Skeletal muscle satellite cell (primary cell): ENCODE measurements around the gene CARM1.

Source experiments
- H3K27me3 ChIP-seq: 2 replicates; pipeline ENCODE4 v1.7.0; 2013; ENCODE audit warnings: low read length; ENCODE audit not compliant: control insufficient read depth, insufficient read depth
- H3K36me3 ChIP-seq: 2 replicates; pipeline ENCODE4 v1.7.0; 2013; ENCODE audit warnings: mild to moderate bottlenecking, control low read depth, low read length; ENCODE audit not compliant: insufficient read depth
- H3K4me1 ChIP-seq: 2 replicates; pipeline ENCODE4 v1.7.0; 2013; ENCODE audit warnings: low read length; ENCODE audit not compliant: control insufficient read depth, insufficient read depth
- H3K4me2 ChIP-seq: 2 replicates; pipeline ENCODE4 v1.7.0; 2013; ENCODE audit warnings: mild to moderate bottlenecking, low read length
- H3K4me3 ChIP-seq: 2 replicates; pipeline ENCODE4 v1.7.0; 2013; ENCODE audit warnings: low read length
- H3K9ac ChIP-seq: 2 replicates; pipeline ENCODE4 v1.7.0; 2013; ENCODE audit warnings: mild to moderate bottlenecking, low read depth, low read length, moderate library complexity
- H3K9me3 ChIP-seq: replicated peaks from 2 replicates; pipeline ENCODE4 v1.7.0; 2013; ENCODE audit warnings: mild to moderate bottlenecking, control low read depth, low read length

The CARM1 gene

GRCh38 chr19:10882108-10882457, 10.7 kb downstream of the CARM1 start:
- peaks cover 26% of the 10 kb centered on the region for H3K4me1 ChIP-seq

GRCh38 chr19:10884274-10884673, 12.9 kb downstream of the CARM1 start:
- Histone ChIP-seq H3K36me3 (no peaks in the 10 kb centered on the region), H3K4me3 (no peak overlapping the region), H3K4me2 (peak overlapping the region; percentile 37), H3K9ac (peak overlapping the region; percentile 10), H3K27me3 (no peaks in the 10 kb centered on the region), H3K9me3 (no peaks in the 10 kb centered on the region), H3K4me1 (peaks cover 28% of the 10 kb centered on the region)

More at GRCh38 chr19:10882108-10882457, 10.7 kb downstream of the CARM1 start:
- Histone ChIP-seq H3K9ac (no peak overlapping the region), H3K4me3 (no peak overlapping the region), H3K9me3 (no peaks in the 10 kb centered on the region), H3K4me2 (no peak overlapping the region), H3K27me3 (no peaks in the 10 kb centered on the region), H3K36me3 (no peaks in the 10 kb centered on the region)

GRCh38 chr19:10885201-10886169, 14.1 kb downstream of the CARM1 start:
- Histone ChIP-seq H3K4me1 (peaks cover 28% of the 10 kb centered on the region), H3K9me3 (no peaks in the 10 kb centered on the region), H3K27me3 (no peaks in the 10 kb centered on the region), H3K4me2 (no peak overlapping the region), H3K9ac (no peak overlapping the region), H3K4me3 (no peak overlapping the region), H3K36me3 (no peaks in the 10 kb centered on the region)

- H3K4me2 ChIP-seq, result no peak overlapping the region
- no peaks in the 10 kb centered on the region for H3K9me3 ChIP-seq
- no peak overlapping the region for H3K9ac ChIP-seq
- no peaks in the 10 kb centered on the region for H3K36me3 ChIP-seq
- H3K4me1 ChIP-seq, result peaks cover 35% of the 10 kb centered on the region
- no peak overlapping the region for H3K4me3 ChIP-seq
- no peaks in the 10 kb centered on the region for H3K27me3 ChIP-seq
These were observed 16.4 kb downstream of the CARM1 start for GRCh38 chr19:10887616-10888367.

GRCh38 chr19:10888421-10888866, 17.1 kb downstream of the CARM1 start:
- H3K4me2 ChIP-seq, result no peak overlapping the region
- no peak overlapping the region for H3K9ac ChIP-seq
- H3K4me3 ChIP-seq, result no peak overlapping the region
- H3K9me3 ChIP-seq, result no peaks in the 10 kb centered on the region
- no peaks in the 10 kb centered on the region for H3K36me3 ChIP-seq
- H3K27me3 ChIP-seq, result no peaks in the 10 kb centered on the region
- peaks cover 35% of the 10 kb centered on the region for H3K4me1 ChIP-seq

- Histone ChIP-seq H3K4me2 (no peak overlapping the region), H3K9me3 (no peaks in the 10 kb centered on the region), H3K4me1 (peaks cover 34% of the 10 kb centered on the region), H3K9ac (no peak overlapping the region), H3K4me3 (no peak overlapping the region), H3K27me3 (no peaks in the 10 kb centered on the region), H3K36me3 (no peaks in the 10 kb centered on the region)
These were observed 18.5 kb downstream of the CARM1 start for GRCh38 chr19:10889880-10890279.

GRCh38 chr19:10891405-10892086, 20.2 kb downstream of the CARM1 start:
- H3K4me2 ChIP-seq, result no peak overlapping the region
- H3K36me3 ChIP-seq, result no peaks in the 10 kb centered on the region
- no peaks in the 10 kb centered on the region for H3K9me3 ChIP-seq
- H3K4me1 ChIP-seq, result peaks cover 28% of the 10 kb centered on the region
- no peak overlapping the region for H3K4me3 ChIP-seq
- no peaks in the 10 kb centered on the region for H3K27me3 ChIP-seq
- no peak overlapping the region for H3K9ac ChIP-seq

GRCh38 chr19:10892256-10892655, 20.9 kb downstream of the CARM1 start:
- Histone ChIP-seq H3K36me3 (no peaks in the 10 kb centered on the region), H3K4me2 (peak overlapping the region; percentile 8), H3K4me3 (no peak overlapping the region), H3K9me3 (no peaks in the 10 kb centered on the region), H3K9ac (no peak overlapping the region), H3K27me3 (no peaks in the 10 kb centered on the region), H3K4me1 (peaks cover 32% of the 10 kb centered on the region)

- Histone ChIP-seq H3K9me3 (no peaks in the 10 kb centered on the region), H3K4me3 (no peak overlapping the region), H3K4me1 (peaks cover 44% of the 10 kb centered on the region), H3K27me3 (no peaks in the 10 kb centered on the region), H3K36me3 (no peaks in the 10 kb centered on the region), H3K9ac (no peak overlapping the region), H3K4me2 (no peak overlapping the region)
These were observed 23.5 kb downstream of the CARM1 start for GRCh38 chr19:10894911-10895213.

- no peak overlapping the region for H3K4me2 ChIP-seq
- H3K4me1 ChIP-seq, result peaks cover 44% of the 10 kb centered on the region
- H3K27me3 ChIP-seq, result no peaks in the 10 kb centered on the region
- no peak overlapping the region for H3K4me3 ChIP-seq
- no peaks in the 10 kb centered on the region for H3K9me3 ChIP-seq
- H3K36me3 ChIP-seq, result no peaks in the 10 kb centered on the region
- no peak overlapping the region for H3K9ac ChIP-seq
These were observed 24.0 kb downstream of the CARM1 start for GRCh38 chr19:10895363-10895762.

GRCh38 chr19:10895920-10896319, 24.6 kb downstream of the CARM1 start:
- Histone ChIP-seq H3K36me3 (no peaks in the 10 kb centered on the region), H3K4me2 (no peak overlapping the region), H3K9ac (no peak overlapping the region), H3K4me3 (no peak overlapping the region), H3K9me3 (no peaks in the 10 kb centered on the region), H3K27me3 (no peaks in the 10 kb centered on the region), H3K4me1 (peaks cover 44% of the 10 kb centered on the region)
